GM19035 (cell line): ENCODE measurements around the gene ANKEF1.
"Not testable (repeated sequence)": the region's sequence is repeated elsewhere in the genome, so short reads cannot be mapped to it uniquely, and the experiment has no call there.

Experiments
- ATAC-seq: cut with Tn5 transposase; IDR thresholded peaks from one replicate; pipeline ENCODE4 v1.9.1; 2021; ENCODE audit not compliant: unreplicated experiment

ANKEF1 gene

GRCh38 chr20:10031451-10032215, 3.2 kb upstream of the ANKEF1 start:
- not testable (repeated sequence) for ATAC-seq

GRCh38 chr20:10032269-10032668, 2.5 kb upstream of the ANKEF1 start:
- not testable (repeated sequence) for ATAC-seq

- ATAC-seq, result no peak
Observed at GRCh38 chr20:10033905-10034650, 709 bp upstream of the ANKEF1 start.

- ATAC-seq, result not testable (repeated sequence)
Observed at GRCh38 chr20:10036321-10036720, 1.5 kb downstream of the ANKEF1 start.

- ATAC-seq, result peak; percentile 41
Observed at GRCh38 chr20:10040070-10040975, 5.5 kb downstream of the ANKEF1 start.

GRCh38 chr20:10042086-10042485, 7.3 kb downstream of the ANKEF1 start:
- ATAC-seq, result no peak

GRCh38 chr20:10047427-10047826, 12.6 kb downstream of the ANKEF1 start:
- ATAC-seq, result no peak

GRCh38 chr20:10051185-10051584, 16.4 kb downstream of the ANKEF1 start:
- ATAC-seq, result no peak

- ATAC-seq, result no peak
Observed at GRCh38 chr20:10059006-10059405, 24.2 kb downstream of the ANKEF1 start.

GRCh38 chr20:10060226-10060625, 25.4 kb downstream of the ANKEF1 start:
- no peak for ATAC-seq

GRCh38 chr20:10061641-10062040, 26.9 kb downstream of the ANKEF1 start:
- no peak for ATAC-seq

- no peak for ATAC-seq
Observed at GRCh38 chr20:10063482-10063881, 28.7 kb downstream of the ANKEF1 start.

- no peak for ATAC-seq
Observed at GRCh38 chr20:10064611-10065010, 29.8 kb downstream of the ANKEF1 start.

GRCh38 chr20:10065154-10065833, 30.5 kb downstream of the ANKEF1 start:
- ATAC-seq, result no peak

GRCh38 chr20:10067321-10067720, 32.5 kb downstream of the ANKEF1 start:
- no peak for ATAC-seq

- ATAC-seq, result no peak
Observed at GRCh38 chr20:10074513-10074912, 39.7 kb downstream of the ANKEF1 start.

- ATAC-seq, result no peak
Observed at GRCh38 chr20:10075606-10076005, 40.8 kb downstream of the ANKEF1 start.

GRCh38 chr20:10076126-10077080, 41.6 kb downstream of the ANKEF1 start:
- ATAC-seq, result no peak

GRCh38 chr20:10077081-10077471, 42.3 kb downstream of the ANKEF1 start:
- ATAC-seq, result no peak

GRCh38 chr20:10077886-10078285, 43.1 kb downstream of the ANKEF1 start:
- no peak for ATAC-seq
